BLaER1 treated with 17β-estradiol and CSF1 and Interleukin-3, amounts not matched to agents 10 nM and 100 nM (cell line): ENCODE data around the gene RASD2.
"Not testable (repeated sequence)": the region's sequence is repeated elsewhere in the genome, so short reads cannot be mapped to it uniquely, and the experiment has no call there.

Experiments
- H3K27ac ChIP-seq, 11 experiments: shearing (Covaris generic); formaldehyde crosslinking; 2 replicates each; pipeline ENCODE4 v1.8.1; 2022
- H3K27me3 ChIP-seq, 11 experiments: shearing (Covaris generic); formaldehyde crosslinking; 2 replicates each; pipeline ENCODE4 v1.8.1; 2022
- H3K36me3 ChIP-seq, 11 experiments: shearing (Covaris generic); formaldehyde crosslinking; 2 replicates each; pipeline ENCODE4 v1.8.1; 2022
- H3K4me1 ChIP-seq, 10 experiments: shearing (Covaris generic); formaldehyde crosslinking; 2 replicates each; pipeline ENCODE4 v1.8.1; 2022
- H3K4me2 ChIP-seq, 11 experiments: shearing (Covaris generic); formaldehyde crosslinking; 2 replicates each; pipeline ENCODE4 v1.8.1; 2022
- H3K4me3 ChIP-seq, 10 experiments: shearing (Covaris generic); formaldehyde crosslinking; 2 replicates each; pipeline ENCODE4 v1.8.1; 2022
- H3K9ac ChIP-seq, 11 experiments: shearing (Covaris generic); formaldehyde crosslinking; 2 replicates each; pipeline ENCODE4 v1.8.1; 2022
- H3K9me3 ChIP-seq, 11 experiments: shearing (Covaris generic); formaldehyde crosslinking; replicated peaks in 1 of 11; 2 replicates each; pipeline ENCODE4 v1.8.1; 2022
- H4K20me1 ChIP-seq, 11 experiments: shearing (Covaris generic); formaldehyde crosslinking; 2 replicates each; pipeline ENCODE4 v1.8.1; 2022
- Cebpa-rat ChIP-seq, 11 experiments: shearing (Covaris generic); IDR thresholded peaks; 2 replicates each; pipeline ENCODE4 v1.8.1; 2022

Gene RASD2

GRCh38 chr22:35505399-35506258 lies 35.0 kb upstream of the RASD2 start:
- Histone ChIP-seq H3K4me1 (peaks cover 18 to 54% (median 39%) of the 10 kb centered on the region in 10 experiments), H3K36me3 (no peaks in the 10 kb centered on the region), H3K4me2 (peak overlapping the region in 9 of 11 experiments; percentile 63 to 80 (median 76); a peak in 17 of 22 replicates), H3K27ac (peak overlapping the region in 3 of 11 experiments; percentile 61 to 71 (median 63); a peak in 3 of 22 replicates), H3K9me3 (no peaks in the 10 kb centered on the region), H3K9ac (no peak overlapping the region), H3K4me3 (no peak overlapping the region), H4K20me1 (no peaks in the 10 kb centered on the region), H3K27me3 (peaks cover 0 to 10% (median 0%) of the 10 kb centered on the region in 11 experiments; a peak in 1 of 22 replicates)
- no peak for TF ChIP-seq Cebpa-rat (IDR thresholded peaks at IDR 0.05)

- Histone ChIP-seq H3K36me3 (no peaks in the 10 kb centered on the region), H3K4me2 (peak overlapping the region; percentile 29 to 80 (median 76); a peak in 20 of 22 replicates), H4K20me1 (no peaks in the 10 kb centered on the region), H3K4me1 (peaks cover 24 to 60% (median 43%) of the 10 kb centered on the region in 10 experiments), H3K9ac (peak overlapping the region in 3 of 11 experiments; percentile 54 to 65 (median 58); a peak in 3 of 22 replicates), H3K9me3 (no peaks in the 10 kb centered on the region), H3K4me3 (no peak overlapping the region), H3K27ac (peak overlapping the region in 5 of 11 experiments; percentile 28 to 71 (median 61); a peak in 8 of 22 replicates), H3K27me3 (peaks cover 0 to 10% (median 0%) of the 10 kb centered on the region in 11 experiments; a peak in 1 of 22 replicates)
- no peak for TF ChIP-seq Cebpa-rat (IDR thresholded peaks at IDR 0.05)
Observed at GRCh38 chr22:35506259-35506570, 34.4 kb upstream of the RASD2 start.

- not testable (repeated sequence) for H3K9ac ChIP-seq, H3K9me3 ChIP-seq, H3K27me3 ChIP-seq, H3K36me3 ChIP-seq, H3K4me3 ChIP-seq, H4K20me1 ChIP-seq
- Histone ChIP-seq H3K4me1 (peaks cover 32 to 74% (median 43%) of the 10 kb centered on the region in 10 experiments), H3K4me2 (peak overlapping the region in 10 of 11 experiments; percentile 13 to 80 (median 76); a peak in 18 of 22 replicates), H3K27ac (peak overlapping the region in 2 of 11 experiments; percentile 61 to 71; a peak in 3 of 22 replicates)
Observed at GRCh38 chr22:35507851-35508250, 32.8 kb upstream of the RASD2 start.

- peaks cover 33 to 78% (median 40%) of the 10 kb centered on the region in 10 experiments for H3K4me1 ChIP-seq
- peaks cover 0 to 10% (median 0%) of the 10 kb centered on the region in 11 experiments; a peak in 1 of 22 replicates for H3K27me3 ChIP-seq
- no peak overlapping the region for H3K9ac ChIP-seq
- no peaks in the 10 kb centered on the region for H4K20me1 ChIP-seq
- TF ChIP-seq Cebpa-rat (IDR thresholded peaks at IDR 0.05): no peak
- no peaks in the 10 kb centered on the region for H3K36me3 ChIP-seq
- no peak overlapping the region for H3K27ac ChIP-seq
- peak overlapping the region in 3 of 11 experiments; percentile 34 to 72 (median 59); a peak in 5 of 22 replicates for H3K4me2 ChIP-seq
- no peaks in the 10 kb centered on the region for H3K9me3 ChIP-seq
- no peak overlapping the region for H3K4me3 ChIP-seq
Observed at GRCh38 chr22:35509451-35509850, 31.2 kb upstream of the RASD2 start.

GRCh38 chr22:35509960-35510359 lies 30.7 kb upstream of the RASD2 start:
- no peak overlapping the region; a peak in 1 of 22 replicates for H3K9ac ChIP-seq
- H3K9me3 ChIP-seq: no peaks in the 10 kb centered on the region
- H3K27me3 ChIP-seq: peaks cover 0 to 10% (median 0%) of the 10 kb centered on the region in 11 experiments; a peak in 1 of 22 replicates

GRCh38 chr22:35510481-35510934 lies 30.1 kb upstream of the RASD2 start:
- Histone ChIP-seq H4K20me1 (no peaks in the 10 kb centered on the region), H3K4me3 (no peak overlapping the region), H3K36me3 (no peaks in the 10 kb centered on the region), H3K27me3 (peaks cover 0 to 10% (median 0%) of the 10 kb centered on the region in 11 experiments; a peak in 1 of 22 replicates), H3K9me3 (no peaks in the 10 kb centered on the region), H3K4me2 (peak overlapping the region in 5 of 11 experiments; percentile 52 to 72 (median 59); a peak in 10 of 22 replicates), H3K27ac (peak overlapping the region in 3 of 11 experiments; percentile 29 to 56 (median 53); a peak in 5 of 22 replicates), H3K4me1 (peaks cover 30 to 73% (median 33%) of the 10 kb centered on the region in 10 experiments), H3K9ac (no peak overlapping the region; a peak in 1 of 22 replicates)
- 0 out of 22 replicates have a peak, but pooled peaks of 1 of the 11 experiments have one; percentile 35 for TF ChIP-seq Cebpa-rat (IDR thresholded peaks at IDR 0.05)

More at GRCh38 chr22:35509960-35510359, 30.7 kb upstream of the RASD2 start:
- Histone ChIP-seq H3K36me3 (no peaks in the 10 kb centered on the region), H3K4me1 (peaks cover 33 to 78% (median 38%) of the 10 kb centered on the region in 10 experiments), H3K4me2 (peak overlapping the region in 5 of 11 experiments; percentile 52 to 72 (median 59); a peak in 10 of 22 replicates), H4K20me1 (no peaks in the 10 kb centered on the region), H3K27ac (peak overlapping the region in 3 of 11 experiments; percentile 29 to 56 (median 53); a peak in 3 of 22 replicates), H3K4me3 (no peak overlapping the region)
- no peak for TF ChIP-seq Cebpa-rat (IDR thresholded peaks at IDR 0.05)

GRCh38 chr22:35510951-35511350 lies 29.7 kb upstream of the RASD2 start:
- Histone ChIP-seq H3K4me2 (peak overlapping the region in 5 of 11 experiments; percentile 52 to 72 (median 59); a peak in 9 of 22 replicates), H3K27ac (peak overlapping the region in 2 of 11 experiments; percentile 53 to 56; a peak in 3 of 22 replicates), H3K36me3 (no peaks in the 10 kb centered on the region), H4K20me1 (no peaks in the 10 kb centered on the region), H3K9me3 (no peaks in the 10 kb centered on the region), H3K4me1 (peaks cover 25 to 68% (median 30%) of the 10 kb centered on the region in 10 experiments), H3K9ac (no peak overlapping the region), H3K27me3 (peaks cover 0 to 10% (median 0%) of the 10 kb centered on the region in 11 experiments; a peak in 1 of 22 replicates), H3K4me3 (no peak overlapping the region)
- no peak for TF ChIP-seq Cebpa-rat (IDR thresholded peaks at IDR 0.05)

GRCh38 chr22:35514366-35514765 lies 26.3 kb upstream of the RASD2 start:
- Histone ChIP-seq H3K9me3 (no peaks in the 10 kb centered on the region), H3K4me1 (peaks cover 0 to 36% (median 4%) of the 10 kb centered on the region in 10 experiments; a peak in 9 of 20 replicates), H3K9ac (no peak overlapping the region), H3K27ac (no peak overlapping the region), H3K36me3 (no peaks in the 10 kb centered on the region), H3K4me3 (no peak overlapping the region), H3K4me2 (no peak overlapping the region), H4K20me1 (no peaks in the 10 kb centered on the region; a peak in 1 of 22 replicates), H3K27me3 (no peaks in the 10 kb centered on the region)
- TF ChIP-seq Cebpa-rat (IDR thresholded peaks at IDR 0.05): no peak

- H3K9me3 ChIP-seq, H3K27me3 ChIP-seq, H3K4me2 ChIP-seq, H4K20me1 ChIP-seq, H3K9ac ChIP-seq, H3K4me3 ChIP-seq, H3K27ac ChIP-seq, H3K36me3 ChIP-seq: not testable (repeated sequence)
- H3K4me1 ChIP-seq: peaks cover 0 to 21% (median 2%) of the 10 kb centered on the region in 10 experiments; a peak in 9 of 20 replicates
Observed at GRCh38 chr22:35515952-35516351, 24.7 kb upstream of the RASD2 start.
